ENCODE data around the gene AHCYL2.

AHCYL2 gene

GRCh38 chr7:129263168-129263567 lies 38.3 kb downstream of the AHCYL2 start:
- H3K4me3 ChIP-seq (replicated peaks; ENCODE audit: low read depth, low read length) = no peak overlapping the region
- DNase-seq (ENCODE audit: extremely low read depth, low read depth) = no peak
- TF ChIP-seq, protein P1, sequence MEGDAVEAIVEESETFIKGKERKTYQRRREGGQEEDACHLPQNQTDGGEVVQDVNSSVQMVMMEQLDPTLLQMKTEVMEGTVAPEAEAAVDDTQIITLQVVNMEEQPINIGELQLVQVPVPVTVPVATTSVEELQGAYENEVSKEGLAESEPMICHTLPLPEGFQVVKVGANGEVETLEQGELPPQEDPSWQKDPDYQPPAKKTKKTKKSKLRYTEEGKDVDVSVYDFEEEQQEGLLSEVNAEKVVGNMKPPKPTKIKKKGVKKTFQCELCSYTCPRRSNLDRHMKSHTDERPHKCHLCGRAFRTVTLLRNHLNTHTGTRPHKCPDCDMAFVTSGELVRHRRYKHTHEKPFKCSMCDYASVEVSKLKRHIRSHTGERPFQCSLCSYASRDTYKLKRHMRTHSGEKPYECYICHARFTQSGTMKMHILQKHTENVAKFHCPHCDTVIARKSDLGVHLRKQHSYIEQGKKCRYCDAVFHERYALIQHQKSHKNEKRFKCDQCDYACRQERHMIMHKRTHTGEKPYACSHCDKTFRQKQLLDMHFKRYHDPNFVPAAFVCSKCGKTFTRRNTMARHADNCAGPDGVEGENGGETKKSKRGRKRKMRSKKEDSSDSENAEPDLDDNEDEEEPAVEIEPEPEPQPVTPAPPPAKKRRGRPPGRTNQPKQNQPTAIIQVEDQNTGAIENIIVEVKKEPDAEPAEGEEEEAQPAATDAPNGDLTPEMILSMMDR (IDR thresholded peaks at IDR 0.05; ENCODE audit: low read depth, low read length, missing control alignments) = no peak

DNA sequence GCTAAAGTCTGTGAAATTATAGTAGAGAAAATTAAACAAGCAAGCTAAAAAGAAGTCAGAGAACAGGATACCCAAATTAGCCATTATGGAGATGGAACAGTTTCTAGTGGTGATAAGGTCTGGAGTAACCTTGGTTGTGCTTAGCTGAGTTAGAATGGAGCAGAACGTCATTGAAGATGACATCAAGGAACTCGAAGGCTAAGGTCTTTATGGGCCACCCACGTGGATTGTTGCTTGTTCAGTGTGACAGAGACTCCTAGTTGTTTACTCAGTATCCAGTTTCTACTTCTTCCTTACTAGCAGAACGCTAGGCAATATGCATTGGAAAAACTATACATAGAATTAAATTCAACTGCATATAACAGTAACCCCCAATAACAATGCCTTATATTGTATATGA lies 39.7 kb downstream of the AHCYL2 start:
- no peak overlapping the region for H3K4me3 ChIP-seq (replicated peaks; ENCODE audit: low read depth, low read length)
- DNase-seq (ENCODE audit: extremely low read depth, low read depth) = no peak
- TF ChIP-seq, protein P1 (IDR thresholded peaks at IDR 0.05; ENCODE audit: low read depth, low read length, missing control alignments) = no peak

- DNase-seq (ENCODE audit: extremely low read depth, low read depth) = no peak
- H3K4me3 ChIP-seq (replicated peaks; ENCODE audit: low read depth, low read length) = no peak overlapping the region
- TF ChIP-seq, protein P1 (IDR thresholded peaks at IDR 0.05; ENCODE audit: low read depth, low read length, missing control alignments) = no peak
Measured at GRCh38 chr7:129265328-129265727, 40.5 kb downstream of the AHCYL2 start.

GRCh38 chr7:129266181-129266580 lies 41.4 kb downstream of the AHCYL2 start:
- TF ChIP-seq, protein P1 (IDR thresholded peaks at IDR 0.05; ENCODE audit: low read depth, low read length, missing control alignments) = no peak
- H3K4me3 ChIP-seq (replicated peaks; ENCODE audit: low read depth, low read length) = no peak overlapping the region
- no peak for DNase-seq (ENCODE audit: extremely low read depth, low read depth)

DNA sequence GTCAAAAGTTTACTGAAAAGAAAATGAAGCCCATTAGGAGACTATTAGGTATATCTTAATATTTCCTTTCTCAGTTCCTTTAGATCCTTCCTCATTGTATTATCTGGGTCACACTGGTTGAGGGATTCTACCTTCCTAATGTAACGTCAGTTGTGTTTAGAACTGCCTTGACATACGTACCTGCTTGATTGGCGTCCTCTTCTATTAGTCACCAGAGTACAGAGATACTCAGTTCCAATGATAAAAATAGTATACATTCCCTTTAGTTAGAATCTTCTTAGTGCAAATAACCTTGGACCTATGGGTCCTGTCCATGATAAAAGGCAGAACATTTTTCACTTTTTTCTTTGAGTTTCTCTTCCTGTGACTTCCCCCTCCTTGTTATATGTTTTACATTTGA lies 45.2 kb downstream of the AHCYL2 start:
- DNase-seq (ENCODE audit: extremely low read depth, low read depth) = no peak
- TF ChIP-seq, protein P1 (IDR thresholded peaks at IDR 0.05; ENCODE audit: low read depth, low read length, missing control alignments) = no peak
- H3K4me3 ChIP-seq (replicated peaks; ENCODE audit: low read depth, low read length) = no peak overlapping the region

DNA sequence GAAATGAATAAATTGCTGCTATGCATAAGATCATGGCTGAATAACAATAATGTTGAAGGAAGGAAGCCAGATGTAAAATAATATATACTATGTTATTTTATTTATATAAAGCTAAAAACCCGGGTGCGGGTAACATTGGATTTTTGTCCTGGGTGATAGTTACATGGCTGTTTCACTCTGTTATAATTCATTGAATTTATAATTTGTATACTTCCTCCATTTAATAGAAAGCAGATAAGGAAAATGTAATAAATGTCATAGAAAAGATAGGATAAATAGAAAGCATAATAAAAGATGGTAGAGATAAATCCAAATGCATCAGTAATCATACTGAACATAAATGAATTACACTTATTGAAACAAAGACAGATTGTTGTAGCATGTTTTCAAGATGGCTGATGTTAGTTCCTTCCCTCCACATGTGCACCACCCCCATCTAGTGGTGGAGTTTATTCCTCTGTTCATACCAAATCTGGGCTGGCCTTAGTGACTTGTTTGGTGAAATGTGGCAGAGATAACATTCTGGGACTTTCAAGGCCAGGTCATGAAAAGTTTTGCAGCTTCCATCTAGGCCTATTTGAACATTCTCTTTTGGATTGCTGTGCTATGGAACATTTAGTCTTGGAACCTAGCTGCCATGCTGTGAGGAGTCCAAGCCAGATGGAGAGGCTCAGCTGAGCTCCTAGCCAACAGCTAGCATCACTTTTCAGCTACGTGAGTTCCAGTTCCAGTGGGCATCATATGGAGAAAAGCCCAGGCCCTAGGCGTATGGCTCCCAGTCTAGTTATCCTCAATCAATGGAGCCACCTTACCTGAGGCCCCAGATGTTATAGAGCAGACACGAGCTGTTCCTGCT lies 46.9 kb downstream of the AHCYL2 start:
- H3K4me3 ChIP-seq (replicated peaks; ENCODE audit: low read depth, low read length) = no peak overlapping the region
- DNase-seq (ENCODE audit: extremely low read depth, low read depth) = peak; percentile 22
- TF ChIP-seq, protein P1 (IDR thresholded peaks at IDR 0.05; ENCODE audit: low read depth, low read length, missing control alignments) = peak; percentile 67

Data from HFF-Myc (cell line).